GM12874 (cell line): ENCODE data around the gene SORL1-AS1.

Source experiments
- TF ChIP-seq, protein P1 (sequence below): IDR thresholded peaks from 2 replicates; pipeline ENCODE4 v1.5.1; 2011; ENCODE audit warnings: low read depth, mild to moderate bottlenecking, control low read depth, low read length, moderate library complexity; ENCODE audit not compliant: insufficient read depth

SORL1-AS1 gene

DNA sequence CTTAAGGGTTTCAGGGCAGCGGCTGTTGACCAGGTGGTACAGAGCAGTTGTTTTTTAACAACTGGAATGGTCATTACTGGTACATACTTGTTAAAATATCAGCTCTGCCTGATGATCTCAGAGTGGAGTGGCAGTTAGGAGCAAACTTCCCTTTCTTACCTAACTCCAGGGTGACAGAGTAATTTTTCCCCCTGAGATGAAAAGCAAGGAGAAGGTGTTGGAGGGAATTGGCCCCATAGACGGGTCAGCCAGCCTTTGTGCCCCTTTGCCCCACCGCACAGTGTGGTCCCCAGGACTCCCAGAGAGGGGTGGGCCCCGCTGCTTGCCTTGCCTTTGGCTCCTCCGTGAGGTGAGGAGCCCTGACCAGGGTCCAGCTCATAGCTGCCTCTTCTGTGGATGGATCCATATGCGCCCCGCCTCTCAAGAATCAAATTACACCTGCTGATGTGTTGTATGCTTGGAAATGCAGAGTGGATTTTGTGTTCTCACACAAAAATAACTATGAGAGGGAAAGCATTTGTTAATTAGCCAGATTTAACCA lies 27.0 kb upstream of the SORL1-AS1 start:
- TF ChIP-seq, protein P1, sequence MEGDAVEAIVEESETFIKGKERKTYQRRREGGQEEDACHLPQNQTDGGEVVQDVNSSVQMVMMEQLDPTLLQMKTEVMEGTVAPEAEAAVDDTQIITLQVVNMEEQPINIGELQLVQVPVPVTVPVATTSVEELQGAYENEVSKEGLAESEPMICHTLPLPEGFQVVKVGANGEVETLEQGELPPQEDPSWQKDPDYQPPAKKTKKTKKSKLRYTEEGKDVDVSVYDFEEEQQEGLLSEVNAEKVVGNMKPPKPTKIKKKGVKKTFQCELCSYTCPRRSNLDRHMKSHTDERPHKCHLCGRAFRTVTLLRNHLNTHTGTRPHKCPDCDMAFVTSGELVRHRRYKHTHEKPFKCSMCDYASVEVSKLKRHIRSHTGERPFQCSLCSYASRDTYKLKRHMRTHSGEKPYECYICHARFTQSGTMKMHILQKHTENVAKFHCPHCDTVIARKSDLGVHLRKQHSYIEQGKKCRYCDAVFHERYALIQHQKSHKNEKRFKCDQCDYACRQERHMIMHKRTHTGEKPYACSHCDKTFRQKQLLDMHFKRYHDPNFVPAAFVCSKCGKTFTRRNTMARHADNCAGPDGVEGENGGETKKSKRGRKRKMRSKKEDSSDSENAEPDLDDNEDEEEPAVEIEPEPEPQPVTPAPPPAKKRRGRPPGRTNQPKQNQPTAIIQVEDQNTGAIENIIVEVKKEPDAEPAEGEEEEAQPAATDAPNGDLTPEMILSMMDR, result no peak

DNA sequence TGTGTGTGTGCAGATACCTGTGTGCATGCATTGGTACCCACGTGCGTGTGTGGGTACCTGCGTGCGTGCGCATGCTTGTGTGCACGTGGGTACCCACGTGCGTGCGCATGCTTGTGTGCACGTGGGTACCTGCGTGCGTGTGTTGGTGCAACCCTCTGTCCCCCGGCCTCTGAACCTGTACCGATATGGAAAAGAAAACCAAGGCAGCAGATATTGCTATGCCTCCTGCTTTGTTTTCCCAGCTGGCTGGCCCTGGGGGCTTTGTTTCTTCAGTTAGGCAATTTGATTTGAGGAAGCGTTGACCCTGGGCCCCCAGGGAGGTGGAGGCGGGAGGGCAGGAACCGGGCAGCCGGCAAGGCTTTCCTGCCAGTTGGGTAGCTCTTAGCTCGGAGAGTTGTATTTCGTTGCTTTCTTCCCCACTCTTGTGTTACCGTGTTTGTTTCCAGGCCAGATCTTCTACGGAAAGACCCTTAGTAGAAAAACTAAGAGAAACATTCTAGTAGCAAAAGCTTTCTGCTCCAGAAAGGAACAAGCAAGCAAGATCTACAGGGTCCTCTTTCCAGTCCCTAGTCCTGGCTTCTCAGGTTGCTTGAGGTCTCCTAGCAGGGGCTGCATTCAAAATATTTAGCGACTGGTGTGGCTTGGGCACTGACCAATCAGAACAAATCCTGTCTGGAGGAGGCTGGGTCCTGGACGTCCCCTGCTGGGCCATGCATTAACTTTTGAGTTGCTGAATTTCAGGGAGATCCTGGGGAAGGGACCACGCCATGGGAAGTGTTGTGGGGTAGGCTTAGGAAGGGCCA lies 26.3 kb upstream of the SORL1-AS1 start:
- TF ChIP-seq, protein P1, result no peak

DNA sequence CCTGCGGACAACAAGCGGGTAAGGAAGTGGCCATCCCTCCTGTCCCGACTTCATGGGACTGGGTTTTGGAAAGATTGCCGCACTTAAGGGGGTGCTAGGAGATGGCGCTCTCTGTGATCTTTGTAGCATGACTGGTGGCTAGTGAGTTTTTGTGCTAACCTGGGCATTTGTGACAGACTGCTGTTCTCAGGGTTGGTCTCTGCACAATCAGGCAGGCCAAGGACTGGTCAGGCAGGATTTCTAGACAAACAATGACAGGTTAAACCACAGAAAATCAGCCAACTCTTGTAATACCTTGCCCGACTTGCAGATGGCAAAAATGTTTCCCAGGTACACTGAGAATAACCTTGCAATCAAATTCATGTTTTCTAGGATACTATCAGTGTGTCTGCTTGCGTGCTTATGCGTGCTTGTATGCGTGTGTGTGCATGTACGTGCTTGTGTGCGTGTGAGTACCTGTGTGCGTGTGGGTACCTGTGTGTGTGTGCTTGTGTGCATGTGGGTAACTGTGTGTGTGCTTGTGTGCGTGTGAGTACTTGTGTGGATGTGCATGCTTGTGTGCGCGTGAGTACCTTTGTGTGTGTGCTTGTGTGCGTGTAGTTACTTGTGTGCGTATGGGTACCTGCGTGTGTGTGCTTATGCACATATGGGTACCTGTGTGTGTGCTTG lies 25.6 kb upstream of the SORL1-AS1 start:
- TF ChIP-seq, protein P1, result no peak

DNA sequence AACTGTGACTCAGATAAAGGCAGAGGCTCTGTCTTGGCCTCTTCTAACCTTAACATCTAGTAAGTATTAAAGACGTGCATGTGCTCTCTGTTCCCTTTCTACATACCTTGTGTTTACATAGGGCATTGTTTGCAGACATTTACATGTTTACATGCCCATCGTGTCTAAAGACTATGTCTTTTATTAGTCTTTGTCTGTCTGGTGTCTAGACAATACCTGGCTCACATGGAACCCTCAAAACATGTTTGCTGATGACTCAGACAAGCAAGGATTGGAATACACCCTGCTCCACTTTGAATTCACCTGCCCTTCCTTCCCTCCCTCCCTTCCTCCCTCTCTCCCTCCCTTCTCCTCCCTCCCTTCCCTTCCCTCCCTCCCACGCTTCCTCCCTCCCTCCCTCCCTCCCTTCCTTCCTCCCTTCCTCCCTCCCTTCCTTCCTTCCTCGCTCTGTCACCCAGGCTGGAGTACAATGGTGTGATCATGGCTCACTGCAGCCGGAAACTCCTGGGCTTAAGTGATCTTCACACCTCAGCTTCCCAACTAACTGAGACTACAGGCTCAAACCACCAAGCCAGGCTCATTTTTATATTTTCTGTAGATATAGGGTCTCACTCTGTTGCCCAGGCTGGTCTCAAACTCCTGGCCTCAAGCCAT lies 23.7 kb upstream of the SORL1-AS1 start:
- TF ChIP-seq, protein P1, result no peak

DNA sequence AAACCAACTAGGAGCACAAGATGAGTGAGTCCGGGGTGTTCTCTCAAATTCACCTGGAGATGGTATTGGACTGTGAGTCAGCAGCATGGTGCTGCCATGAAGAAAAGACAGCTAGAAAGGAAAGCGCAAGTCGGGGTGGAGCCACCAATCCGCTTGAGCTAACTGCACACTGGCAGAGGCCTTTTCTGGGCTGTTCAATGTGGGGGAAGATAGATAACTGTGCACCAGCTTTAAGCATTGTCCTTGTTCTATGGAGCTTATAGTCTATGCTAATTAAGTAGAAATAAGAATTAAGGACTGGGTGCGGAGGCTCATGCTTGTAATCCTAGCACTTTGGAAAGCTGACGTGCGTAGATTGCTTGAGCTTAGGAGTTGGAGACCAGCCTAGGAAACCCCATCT lies 21.9 kb upstream of the SORL1-AS1 start:
- TF ChIP-seq, protein P1, result no peak

DNA sequence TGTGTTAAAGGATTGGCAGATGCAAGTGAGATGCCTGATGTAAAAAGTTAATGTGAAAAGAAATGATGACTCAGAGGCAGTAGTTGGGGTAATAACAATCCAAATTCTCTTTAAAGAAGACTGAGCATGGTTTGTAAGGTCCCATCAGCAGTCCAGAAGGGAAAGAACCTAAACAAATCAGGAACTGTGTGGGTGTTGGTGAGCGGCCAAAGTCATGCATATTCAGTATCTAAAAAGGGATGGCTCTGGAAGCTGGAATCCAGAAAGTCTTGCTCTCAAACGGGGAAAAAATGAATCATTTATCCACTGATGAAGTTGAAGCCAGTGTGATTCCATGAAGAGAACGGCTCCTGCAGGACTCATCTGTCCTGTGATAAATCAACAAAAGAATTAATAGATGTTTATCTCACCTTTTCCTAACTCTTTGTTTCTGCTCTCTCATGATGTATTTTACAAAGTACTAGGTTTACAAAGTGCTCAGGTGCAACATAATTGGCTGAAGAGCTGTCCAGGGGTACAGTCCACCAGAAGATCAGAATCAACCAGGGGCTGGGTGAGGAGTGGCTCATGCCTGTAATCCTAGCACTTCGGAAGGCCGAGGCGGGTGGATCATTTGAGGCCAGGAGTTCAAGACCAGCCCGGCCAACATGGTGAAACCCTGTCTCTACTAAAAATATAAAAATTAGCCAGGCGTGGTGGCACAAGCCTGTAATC lies 20.5 kb upstream of the SORL1-AS1 start:
- TF ChIP-seq, protein P1, result no peak

DNA sequence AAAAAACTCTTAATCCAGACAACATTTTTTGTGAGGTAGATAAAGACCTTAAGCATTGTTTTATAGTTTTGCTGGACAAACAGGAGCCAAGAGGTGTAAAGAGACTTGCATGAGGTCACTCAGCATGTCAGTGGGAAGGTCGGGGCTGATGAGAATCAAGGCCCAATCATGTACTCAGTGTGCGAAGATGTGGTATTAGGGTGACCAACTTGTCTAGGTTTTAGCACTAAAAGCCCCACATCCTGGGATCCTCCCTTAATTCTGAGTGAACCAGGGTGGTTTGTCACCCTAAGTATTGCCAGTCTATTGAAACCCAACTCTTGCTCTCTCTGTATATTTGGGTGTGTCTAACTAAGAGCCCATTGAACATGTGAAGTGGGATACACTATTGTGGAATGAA lies 19.5 kb upstream of the SORL1-AS1 start:
- TF ChIP-seq, protein P1, result no peak
